Activated T-helper 17 cell treated with anti-CD3 and anti-CD28 coated beads, Interleukin-2, amount 50 U/mL, for 72 hours (primary cell): ENCODE data around the gene SGPP2. TPM values are rescaled to one million over a fixed set of nuclear protein-coding genes. Genes with fewer than 3 reads are reported as not detected.

Experiments used
- ATAC-seq: fragments of 150-1000 bp; cut with Tn5 transposase; replicated peaks from 2 replicates; pipeline ENCODE4 v1.10.0; 2021; ENCODE audit warnings: mild to moderate bottlenecking, moderate library complexity
- H3K27ac Mint-ChIP-seq: one replicate; pipeline ENCODE4 v1.8.0; 2022; ENCODE audit warnings: mixed read lengths
- H3K27me3 Mint-ChIP-seq: one replicate; pipeline ENCODE4 v1.8.0; 2022; ENCODE audit warnings: mixed read lengths
- H3K36me3 Mint-ChIP-seq: one replicate; pipeline ENCODE4 v1.8.0; 2022; ENCODE audit warnings: low read depth, mild to moderate bottlenecking, mixed read lengths
- H3K4me1 Mint-ChIP-seq: one replicate; pipeline ENCODE4 v1.8.0; 2022; ENCODE audit warnings: mixed read lengths
- H3K4me3 Mint-ChIP-seq: one replicate; pipeline ENCODE4 v1.8.0; 2022; ENCODE audit warnings: mild to moderate bottlenecking, mixed read lengths
- H3K9me3 Mint-ChIP-seq: one replicate; pipeline ENCODE4 v1.8.0; 2022; ENCODE audit warnings: mixed read lengths
- total RNA-seq, 2 donors: library from RNA; stranded (reverse); gene quantifications; one replicate each; pipeline ENCODE4 v1.2.3, GENCODE V29; 2022

SGPP2 gene
- total RNA-seq, 2 donors from 2014 or later, result 3.0 to 17.0 TPM

- Mint-ChIP-seq H3K27ac (no peak overlapping the region), H3K36me3 (peaks cover 6% of the 10 kb centered on the region), H3K4me1 (peaks cover 11% of the 10 kb centered on the region), H3K9me3 (no peaks in the 10 kb centered on the region), H3K4me3 (no peak overlapping the region), H3K27me3 (no peaks in the 10 kb centered on the region)
- no peak for ATAC-seq
Observed at GRCh38 chr2:222436040-222436413, 11.7 kb downstream of the SGPP2 start.

GRCh38 chr2:222439692-222440091 lies 15.3 kb downstream of the SGPP2 start:
- no peak for ATAC-seq
- H3K36me3 Mint-ChIP-seq, result peaks cover 6% of the 10 kb centered on the region
- H3K27me3 Mint-ChIP-seq, result no peaks in the 10 kb centered on the region

GRCh38 chr2:222440673-222441422 lies 16.5 kb downstream of the SGPP2 start:
- H3K36me3 Mint-ChIP-seq, result no peaks in the 10 kb centered on the region
- no peak for ATAC-seq
- H3K27me3 Mint-ChIP-seq, result no peaks in the 10 kb centered on the region
- H3K4me1 Mint-ChIP-seq, result no peaks in the 10 kb centered on the region
- no peak overlapping the region for H3K4me3 Mint-ChIP-seq
- H3K27ac Mint-ChIP-seq, result no peak overlapping the region
- H3K9me3 Mint-ChIP-seq, result no peaks in the 10 kb centered on the region

More at GRCh38 chr2:222439692-222440091, 15.3 kb downstream of the SGPP2 start:
- H3K4me3 Mint-ChIP-seq, result no peak overlapping the region
- no peaks in the 10 kb centered on the region for H3K4me1 Mint-ChIP-seq
- no peaks in the 10 kb centered on the region for H3K9me3 Mint-ChIP-seq
- no peak overlapping the region for H3K27ac Mint-ChIP-seq

DNA sequence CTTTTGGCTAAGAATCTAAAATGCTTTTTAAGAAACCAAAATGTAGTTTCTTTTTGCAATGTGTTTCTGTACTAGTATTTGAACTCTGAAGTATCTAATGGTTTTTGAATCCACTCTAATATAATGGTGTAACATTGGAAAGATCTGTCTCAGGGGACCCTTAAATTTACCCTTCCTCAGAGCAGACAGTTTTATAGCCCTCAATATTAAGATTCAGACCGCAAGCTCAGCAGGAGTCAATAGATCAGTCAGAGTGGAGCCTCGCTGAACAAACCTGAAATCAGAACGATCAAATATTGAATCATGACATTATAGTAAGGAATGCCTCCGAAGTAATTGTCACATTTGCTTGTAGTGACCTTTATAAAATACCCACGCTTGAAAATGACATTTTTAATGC lies 18.3 kb downstream of the SGPP2 start:
- no peak for ATAC-seq
- Mint-ChIP-seq H3K36me3 (no peaks in the 10 kb centered on the region), H3K4me1 (no peaks in the 10 kb centered on the region), H3K27ac (no peak overlapping the region), H3K27me3 (no peaks in the 10 kb centered on the region), H3K9me3 (no peaks in the 10 kb centered on the region), H3K4me3 (no peak overlapping the region)

DNA sequence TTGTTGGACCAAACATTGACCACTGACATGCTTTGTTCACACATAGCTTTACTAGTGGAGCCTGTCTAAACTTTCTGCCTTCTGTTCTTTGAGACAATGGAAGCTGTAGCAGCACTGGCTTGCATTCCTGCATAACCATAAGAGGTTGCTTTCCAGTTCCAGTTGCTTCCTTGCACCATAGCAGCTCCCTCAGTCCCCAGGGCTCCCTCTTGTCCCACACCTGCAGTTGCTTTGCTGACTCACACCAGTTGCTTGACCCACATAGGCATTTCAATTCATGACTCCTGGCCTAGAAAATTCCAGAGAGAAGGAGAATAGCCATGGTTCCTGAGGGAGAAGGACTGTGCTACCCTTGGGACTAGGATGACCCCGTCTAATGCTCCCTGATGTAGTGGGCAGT lies 20.9 kb downstream of the SGPP2 start:
- no peak for ATAC-seq
- H3K36me3 Mint-ChIP-seq, result no peaks in the 10 kb centered on the region
- no peaks in the 10 kb centered on the region for H3K9me3 Mint-ChIP-seq
- no peak overlapping the region for H3K27ac Mint-ChIP-seq
- H3K4me1 Mint-ChIP-seq, result no peaks in the 10 kb centered on the region
- H3K4me3 Mint-ChIP-seq, result no peak overlapping the region
- H3K27me3 Mint-ChIP-seq, result no peaks in the 10 kb centered on the region

GRCh38 chr2:222447131-222447530 lies 22.8 kb downstream of the SGPP2 start:
- Mint-ChIP-seq H3K36me3 (peaks cover 9% of the 10 kb centered on the region), H3K27ac (no peak overlapping the region), H3K27me3 (no peaks in the 10 kb centered on the region), H3K4me3 (no peak overlapping the region), H3K4me1 (peaks cover 4% of the 10 kb centered on the region), H3K9me3 (no peaks in the 10 kb centered on the region)
- no peak for ATAC-seq

GRCh38 chr2:222448748-222449181 lies 24.4 kb downstream of the SGPP2 start:
- Mint-ChIP-seq H3K4me3 (no peak overlapping the region), H3K27me3 (no peaks in the 10 kb centered on the region), H3K4me1 (peaks cover 4% of the 10 kb centered on the region), H3K27ac (no peak overlapping the region), H3K36me3 (peaks cover 9% of the 10 kb centered on the region), H3K9me3 (no peaks in the 10 kb centered on the region)
- ATAC-seq, result no peak

- no peak for ATAC-seq
- no peaks in the 10 kb centered on the region for H3K27me3 Mint-ChIP-seq
- H3K4me3 Mint-ChIP-seq, result no peak overlapping the region
- H3K36me3 Mint-ChIP-seq, result peaks cover 17% of the 10 kb centered on the region
- peaks cover 4% of the 10 kb centered on the region for H3K4me1 Mint-ChIP-seq
- no peaks in the 10 kb centered on the region for H3K9me3 Mint-ChIP-seq
- H3K27ac Mint-ChIP-seq, result no peak overlapping the region
Observed at GRCh38 chr2:222450021-222450420, 25.7 kb downstream of the SGPP2 start.

GRCh38 chr2:222451224-222451674 lies 26.9 kb downstream of the SGPP2 start:
- Mint-ChIP-seq H3K27me3 (no peaks in the 10 kb centered on the region), H3K4me3 (peak overlapping the region; percentile 9), H3K27ac (no peak overlapping the region), H3K4me1 (peaks cover 4% of the 10 kb centered on the region), H3K9me3 (no peaks in the 10 kb centered on the region), H3K36me3 (peaks cover 21% of the 10 kb centered on the region)
- ATAC-seq, result peak; percentile 92

GRCh38 chr2:222452422-222452950 lies 28.1 kb downstream of the SGPP2 start:
- Mint-ChIP-seq H3K27me3 (no peaks in the 10 kb centered on the region), H3K27ac (no peak overlapping the region), H3K4me1 (peaks cover 4% of the 10 kb centered on the region), H3K9me3 (no peaks in the 10 kb centered on the region), H3K4me3 (no peak overlapping the region), H3K36me3 (peaks cover 25% of the 10 kb centered on the region)
- no peak for ATAC-seq

GRCh38 chr2:222456479-222457077 lies 32.2 kb downstream of the SGPP2 start:
- Mint-ChIP-seq H3K27me3 (no peaks in the 10 kb centered on the region), H3K4me1 (peaks cover under 1% of the 10 kb centered on the region), H3K9me3 (no peaks in the 10 kb centered on the region), H3K36me3 (peaks cover 29% of the 10 kb centered on the region), H3K27ac (no peak overlapping the region), H3K4me3 (no peak overlapping the region)
- ATAC-seq, result no peak

DNA sequence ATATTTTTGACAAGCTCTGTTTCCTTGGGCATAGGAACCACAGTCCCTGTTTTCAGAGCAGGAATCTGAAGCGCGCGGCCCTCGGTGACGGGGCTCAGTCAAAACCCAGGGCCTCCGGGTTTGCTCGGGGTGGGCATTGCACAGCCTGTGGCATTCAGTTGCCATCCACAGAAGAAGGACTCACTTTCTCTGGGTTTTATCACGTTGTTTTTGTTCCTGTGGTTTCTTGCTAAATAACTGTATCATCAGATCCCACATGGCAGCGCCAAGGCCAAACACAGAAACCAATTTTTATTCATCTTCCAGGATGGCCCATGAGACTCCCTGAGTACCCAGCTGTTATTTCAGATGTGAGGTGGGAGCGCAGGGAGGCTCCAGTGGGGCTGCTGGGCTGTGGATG lies 35.6 kb downstream of the SGPP2 start:
- H3K9me3 Mint-ChIP-seq, result no peaks in the 10 kb centered on the region
- H3K36me3 Mint-ChIP-seq, result peaks cover 20% of the 10 kb centered on the region
- no peak for ATAC-seq
- no peak overlapping the region for H3K4me3 Mint-ChIP-seq
- no peak overlapping the region for H3K27ac Mint-ChIP-seq
- H3K4me1 Mint-ChIP-seq, result no peaks in the 10 kb centered on the region
- no peaks in the 10 kb centered on the region for H3K27me3 Mint-ChIP-seq

- Mint-ChIP-seq H3K4me1 (peaks cover 12% of the 10 kb centered on the region), H3K27ac (no peak overlapping the region), H3K36me3 (peaks cover 15% of the 10 kb centered on the region), H3K4me3 (no peak overlapping the region), H3K27me3 (no peaks in the 10 kb centered on the region), H3K9me3 (peaks cover 4% of the 10 kb centered on the region)
- no peak for ATAC-seq
Observed at GRCh38 chr2:222465746-222466145, 41.4 kb downstream of the SGPP2 start.

DNA sequence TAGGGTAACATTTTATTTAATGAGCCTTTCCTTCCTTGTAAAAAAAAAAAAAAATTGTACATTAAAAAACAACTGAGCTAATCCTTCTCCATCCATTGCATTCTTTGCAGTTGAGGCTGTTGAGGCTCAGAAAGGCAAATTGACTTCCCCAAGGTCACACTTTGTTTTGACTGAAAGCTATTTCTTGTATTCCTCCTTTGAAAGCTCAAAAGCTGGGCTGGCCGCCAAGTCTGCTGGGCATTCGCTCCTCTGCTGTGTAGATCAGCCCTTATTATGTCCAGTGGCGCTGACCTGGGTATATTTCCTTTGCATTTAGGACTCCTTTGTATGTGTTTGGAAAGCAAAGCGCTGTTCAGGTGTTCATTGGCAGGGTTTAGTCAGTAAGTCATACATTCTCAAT lies 44.0 kb downstream of the SGPP2 start:
- Mint-ChIP-seq H3K27me3 (no peaks in the 10 kb centered on the region), H3K9me3 (peaks cover 4% of the 10 kb centered on the region), H3K27ac (no peak overlapping the region), H3K4me3 (no peak overlapping the region), H3K4me1 (peaks cover 12% of the 10 kb centered on the region), H3K36me3 (peaks cover 15% of the 10 kb centered on the region)
- no peak for ATAC-seq

DNA sequence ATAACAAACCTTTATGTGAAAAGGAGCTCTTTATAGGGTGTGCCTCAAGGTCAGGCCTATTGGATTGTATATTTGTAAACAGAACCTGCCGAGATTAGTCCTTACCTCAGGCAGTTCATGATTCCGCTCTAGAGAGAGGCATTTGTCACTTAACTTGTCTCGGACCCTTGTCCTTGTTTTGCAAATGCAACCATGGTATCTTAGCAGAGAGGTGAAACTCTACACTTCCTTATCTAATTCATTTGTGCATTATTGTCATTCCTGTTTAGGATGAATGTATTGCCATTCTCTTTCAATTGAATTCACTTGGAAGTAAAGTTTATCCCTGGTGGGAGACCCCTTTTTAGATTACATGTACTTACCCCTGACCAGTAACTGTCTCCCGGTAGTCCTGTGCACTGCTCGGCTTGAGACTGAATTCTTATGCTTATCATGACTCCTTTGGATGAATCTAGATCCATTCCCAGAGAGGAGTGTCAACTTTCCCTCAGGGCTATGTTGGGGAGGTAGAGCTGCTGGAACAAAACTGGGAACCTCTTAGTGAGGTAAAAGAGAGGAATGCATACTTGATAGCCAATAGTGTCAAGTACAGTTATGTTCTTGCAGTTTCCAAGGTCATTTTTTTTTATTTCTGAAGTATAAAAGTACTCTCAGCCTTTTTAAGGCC lies 46.6 kb downstream of the SGPP2 start:
- no peak overlapping the region for H3K27ac Mint-ChIP-seq
- peaks cover 4% of the 10 kb centered on the region for H3K9me3 Mint-ChIP-seq
- no peak overlapping the region for H3K4me3 Mint-ChIP-seq
- H3K27me3 Mint-ChIP-seq, result no peaks in the 10 kb centered on the region
- H3K4me1 Mint-ChIP-seq, result peaks cover 12% of the 10 kb centered on the region
- H3K36me3 Mint-ChIP-seq, result peaks cover 36% of the 10 kb centered on the region
- no peak for ATAC-seq
